Measurements from ENCODE around the gene FIG4.

GRCh38 chr6:109865968-109866367 lies 174.9 kb downstream of the FIG4 start:
- TF ChIP-seq CTCF (conservative IDR thresholded peaks at IDR 0.05; ENCODE audit: low read depth, low read length) (no peak), EZH2phosphoT487 (IDR thresholded peaks at IDR 0.05; ENCODE audit: borderline replicate concordance, low read length) (no peak)

Measured in PC-3 (cell line).